ENCODE data around the gene ATAD5. TPM values are rescaled to one million over a fixed set of nuclear protein-coding genes. Genes with fewer than 3 reads are reported as not detected.
A peak's percentile ranks its signal among the peaks of the same experiment; 100 is the strongest.
"Not testable (repeated sequence)": the region's sequence is repeated elsewhere in the genome, so short reads cannot be mapped to it uniquely, and the experiment has no call there.

ATAD5 gene
- total RNA-seq, 1 experiment from 2014 or later = 14.1 TPM

DNA sequence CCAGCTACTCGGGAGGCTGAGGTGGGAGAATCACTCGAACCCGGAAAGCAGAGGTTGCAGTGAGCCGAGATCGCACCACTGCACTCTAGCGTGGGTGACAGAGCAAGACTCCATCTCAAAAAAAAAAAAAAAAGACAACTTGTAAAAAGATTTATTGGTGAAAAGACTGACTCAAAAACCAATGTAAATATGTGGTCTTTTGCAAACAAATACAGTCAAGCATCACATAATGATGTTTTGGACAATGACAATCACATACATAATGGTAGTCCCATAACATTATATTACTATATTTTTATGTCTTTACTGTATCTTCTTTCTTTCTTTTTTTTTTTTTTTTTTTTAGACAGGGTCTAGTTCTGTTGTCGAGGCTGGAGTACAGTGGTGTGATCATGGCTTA, 15.6 kb upstream of the ATAD5 start:
- H3K4me2 ChIP-seq = no peak overlapping the region
- H3F3A ChIP-seq (ENCODE audit: insufficient read depth, low read depth) = 0 out of 2 replicates have a peak, but pooled peaks cover 8% of the 10 kb centered on the region
- ChIA-PET POLR2A (ENCODE audit: unreplicated experiment) (no interaction called here), CTCF (no interaction called here)
- H3K4me3 ChIP-seq = no peak overlapping the region
- H3K27me3 ChIP-seq (ENCODE audit: insufficient read depth, low read depth) = no peaks in the 10 kb centered on the region
- peaks cover 51% of the 10 kb centered on the region for H3K79me2 ChIP-seq (ENCODE audit: low read depth)
- DNase-seq = no peak
- intact Hi-C loops (cut with micrococcal nuclease; ENCODE audit: unreplicated experiment) = no loop called here
- peaks cover 5% of the 10 kb centered on the region; the same call in 1 of the 2 replicates for H4K20me1 ChIP-seq (ENCODE audit: insufficient read depth)
- no peaks in the 10 kb centered on the region for H3K36me3 ChIP-seq (ENCODE audit: low read depth)
- no peak overlapping the region for H3K27ac ChIP-seq
- no peaks in the 10 kb centered on the region for H3K9me2 ChIP-seq (ENCODE audit: insufficient read depth)
- TF ChIP-seq, protein P1, sequence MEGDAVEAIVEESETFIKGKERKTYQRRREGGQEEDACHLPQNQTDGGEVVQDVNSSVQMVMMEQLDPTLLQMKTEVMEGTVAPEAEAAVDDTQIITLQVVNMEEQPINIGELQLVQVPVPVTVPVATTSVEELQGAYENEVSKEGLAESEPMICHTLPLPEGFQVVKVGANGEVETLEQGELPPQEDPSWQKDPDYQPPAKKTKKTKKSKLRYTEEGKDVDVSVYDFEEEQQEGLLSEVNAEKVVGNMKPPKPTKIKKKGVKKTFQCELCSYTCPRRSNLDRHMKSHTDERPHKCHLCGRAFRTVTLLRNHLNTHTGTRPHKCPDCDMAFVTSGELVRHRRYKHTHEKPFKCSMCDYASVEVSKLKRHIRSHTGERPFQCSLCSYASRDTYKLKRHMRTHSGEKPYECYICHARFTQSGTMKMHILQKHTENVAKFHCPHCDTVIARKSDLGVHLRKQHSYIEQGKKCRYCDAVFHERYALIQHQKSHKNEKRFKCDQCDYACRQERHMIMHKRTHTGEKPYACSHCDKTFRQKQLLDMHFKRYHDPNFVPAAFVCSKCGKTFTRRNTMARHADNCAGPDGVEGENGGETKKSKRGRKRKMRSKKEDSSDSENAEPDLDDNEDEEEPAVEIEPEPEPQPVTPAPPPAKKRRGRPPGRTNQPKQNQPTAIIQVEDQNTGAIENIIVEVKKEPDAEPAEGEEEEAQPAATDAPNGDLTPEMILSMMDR (conservative IDR thresholded peaks at IDR 0.05) = no peak
- no peak for TF ChIP-seq EZH2 (IDR thresholded peaks at IDR 0.05; ENCODE audit: low read depth)
- no peak overlapping the region for H2AFZ ChIP-seq
- no peaks in the 10 kb centered on the region for H3K9me3 ChIP-seq (ENCODE audit: insufficient read depth, low read depth)
- no TSS peak for BruUV-seq (replicated peaks)
- no peaks in the 10 kb centered on the region; the same call in 1 of the 2 replicates for H3K4me1 ChIP-seq (replicated peaks; ENCODE audit: insufficient read depth)

DNA sequence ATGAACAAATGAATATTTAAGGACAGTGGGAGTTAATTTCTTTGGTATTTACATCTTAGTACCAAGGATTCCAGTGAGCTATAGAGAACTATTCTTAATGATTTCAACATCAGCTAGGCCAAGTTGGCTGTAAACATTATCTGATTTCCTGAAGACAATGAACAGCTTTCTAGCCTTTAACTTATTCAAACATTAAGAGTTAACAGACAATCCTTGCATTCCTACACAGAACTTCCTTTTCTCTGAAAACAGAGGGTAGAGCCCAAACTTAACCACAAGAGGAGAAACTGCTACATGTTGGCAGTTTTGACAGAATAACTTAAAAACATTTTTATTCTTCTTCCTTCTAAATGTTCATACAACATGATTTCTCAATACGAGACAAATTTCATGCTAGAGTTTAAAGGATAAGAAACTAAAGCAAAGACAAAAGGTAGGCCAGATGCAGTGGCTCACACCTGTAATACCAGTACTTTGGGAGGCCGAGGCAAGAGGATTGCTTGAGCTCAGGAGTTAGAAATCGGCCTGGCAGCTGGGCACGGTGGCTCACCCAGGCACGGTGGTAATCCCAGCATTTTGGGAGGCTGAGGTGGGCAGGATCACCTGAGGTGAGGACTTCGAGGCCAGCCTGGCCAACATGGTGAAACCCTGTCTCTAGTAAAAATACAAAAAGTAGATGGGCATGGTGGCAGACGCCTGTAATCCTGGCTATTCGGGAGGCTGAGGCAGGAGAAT, 11.6 kb upstream of the ATAD5 start:
- ChIA-PET CTCF (no interaction called here), POLR2A (ENCODE audit: unreplicated experiment) (interaction anchor here (0.7 kb wide), 1 partner anchor 15 kb away, joined by 4 read pairs; no protein-coding TSS in a partner anchor)
- H2AFZ ChIP-seq = no peak overlapping the region
- peaks cover 16% of the 10 kb centered on the region; the same call in 1 of the 2 replicates for H3K4me1 ChIP-seq (replicated peaks; ENCODE audit: insufficient read depth)
- TF ChIP-seq EZH2 (IDR thresholded peaks at IDR 0.05; ENCODE audit: low read depth) = no peak
- TF ChIP-seq, protein P1 (conservative IDR thresholded peaks at IDR 0.05) = no peak
- no peak for DNase-seq
- intact Hi-C loops (cut with micrococcal nuclease; ENCODE audit: unreplicated experiment) = no loop called here
- H3K36me3 ChIP-seq (ENCODE audit: low read depth) = no peaks in the 10 kb centered on the region
- H3K79me2 ChIP-seq (ENCODE audit: low read depth) = peaks cover 65% of the 10 kb centered on the region
- no TSS peak for BruUV-seq (replicated peaks)
- no peak overlapping the region for H3K4me2 ChIP-seq
- no peak overlapping the region for H3K27ac ChIP-seq
- no peaks in the 10 kb centered on the region for H3K9me3 ChIP-seq (ENCODE audit: insufficient read depth, low read depth)
- H4K20me1 ChIP-seq (ENCODE audit: insufficient read depth) = peaks cover 10% of the 10 kb centered on the region; the same call in 1 of the 2 replicates
- H3K27me3 ChIP-seq (ENCODE audit: insufficient read depth, low read depth) = no peaks in the 10 kb centered on the region
- no peak overlapping the region for H3K4me3 ChIP-seq
- peaks cover 6% of the 10 kb centered on the region; the same call in 1 of the 2 replicates for H3F3A ChIP-seq (ENCODE audit: insufficient read depth, low read depth)
- no peaks in the 10 kb centered on the region for H3K9me2 ChIP-seq (ENCODE audit: insufficient read depth)

DNA sequence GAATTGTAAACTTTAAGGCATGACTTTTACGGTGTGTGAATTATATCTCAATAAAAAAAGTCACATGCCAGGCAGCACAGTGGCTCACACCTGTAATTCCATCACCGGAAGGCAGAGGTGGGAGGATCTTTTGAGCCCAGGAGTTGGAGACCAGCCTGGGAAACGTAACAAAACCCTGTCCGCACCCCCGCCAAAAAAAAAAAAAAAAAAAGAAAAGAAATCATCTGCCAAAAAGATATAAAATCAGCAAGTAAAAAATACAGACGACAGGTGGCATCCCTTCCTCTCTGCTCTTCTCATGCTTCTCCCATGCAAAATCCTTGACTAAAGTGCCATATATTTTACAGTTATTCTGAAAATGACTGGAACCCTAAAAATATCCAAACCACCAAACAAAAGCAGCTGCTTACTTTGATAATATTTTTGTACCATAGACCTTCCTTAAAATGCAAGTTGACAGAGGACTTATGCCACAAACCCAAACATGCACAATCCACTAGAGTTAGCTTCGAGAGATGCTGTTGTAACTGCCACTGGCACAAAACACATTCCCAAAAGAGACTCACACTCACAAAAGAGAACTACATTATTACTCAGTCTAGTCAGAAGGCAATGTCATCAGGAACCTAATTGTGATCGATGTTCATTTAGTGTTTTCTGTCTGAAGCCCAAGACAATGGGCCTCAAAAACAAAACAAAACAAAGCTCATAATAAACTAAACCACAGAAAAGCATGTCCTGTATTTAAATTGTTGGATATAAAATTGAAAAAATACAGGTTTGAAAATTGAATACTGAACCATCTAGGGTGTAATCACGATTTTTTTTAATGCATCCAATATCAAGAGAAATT, 9.7 kb upstream of the ATAD5 start:
- no peak for TF ChIP-seq EZH2 (IDR thresholded peaks at IDR 0.05; ENCODE audit: low read depth)
- TF ChIP-seq, protein P1 (conservative IDR thresholded peaks at IDR 0.05) = no peak
- Histone ChIP-seq H3K4me2 (peak overlapping the region; percentile 99; the same call in 1 of the 2 replicates), H3K9me3 (ENCODE audit: insufficient read depth, low read depth) (no peaks in the 10 kb centered on the region), H3K4me1 (replicated peaks; ENCODE audit: insufficient read depth) (peaks cover 33% of the 10 kb centered on the region), H4K20me1 (ENCODE audit: insufficient read depth) (peaks cover 10% of the 10 kb centered on the region; the same call in 1 of the 2 replicates), H3K9me2 (ENCODE audit: insufficient read depth) (no peaks in the 10 kb centered on the region), H3K36me3 (ENCODE audit: low read depth) (no peaks in the 10 kb centered on the region), H3K79me2 (ENCODE audit: low read depth) (peaks cover 58% of the 10 kb centered on the region), H3F3A (ENCODE audit: insufficient read depth, low read depth) (peaks cover 19% of the 10 kb centered on the region; the same call in 1 of the 2 replicates), H2AFZ (no peak overlapping the region), H3K27ac (no peak overlapping the region), H3K27me3 (ENCODE audit: insufficient read depth, low read depth) (no peaks in the 10 kb centered on the region), H3K4me3 (no peak overlapping the region)
- DNase-seq = no peak
- POLR2A ChIA-PET (ENCODE audit: unreplicated experiment) = no interaction called here
- intact Hi-C loops (cut with micrococcal nuclease; ENCODE audit: unreplicated experiment) = no loop called here
- CTCF ChIA-PET = interaction anchor here (0.6 kb wide), 1 partner anchor 64 kb away, joined by 3 read pairs; no protein-coding TSS in a partner anchor
- no TSS peak for BruUV-seq (replicated peaks)

DNA sequence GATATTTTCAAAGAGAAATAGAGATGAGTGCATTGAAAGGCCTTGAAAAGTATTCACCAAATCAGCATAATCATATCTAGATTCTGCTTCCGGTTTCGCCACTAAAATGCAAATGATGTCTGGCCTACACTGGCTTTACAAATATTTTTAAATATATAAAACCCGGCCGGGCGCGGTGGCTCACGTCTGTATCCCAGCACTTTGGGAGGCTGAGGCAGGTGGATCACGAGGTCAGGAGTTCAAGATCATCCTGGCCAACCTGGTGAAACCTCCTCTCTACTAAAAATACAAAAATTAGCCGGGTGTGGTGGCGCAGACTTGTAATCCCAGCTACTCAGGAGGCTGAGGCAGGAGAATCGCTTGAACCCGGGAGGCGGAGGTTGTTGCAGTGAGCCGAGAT, 8.8 kb upstream of the ATAD5 start:
- H3K9me2 ChIP-seq (ENCODE audit: insufficient read depth); H3K27me3 ChIP-seq (ENCODE audit: insufficient read depth, low read depth); CTCF ChIA-PET; H3K27ac ChIP-seq; H3K36me3 ChIP-seq (ENCODE audit: low read depth); DNase-seq; BruUV-seq (replicated peaks); H4K20me1 ChIP-seq (ENCODE audit: insufficient read depth); intact Hi-C loops (cut with micrococcal nuclease; ENCODE audit: unreplicated experiment); H3K9me3 ChIP-seq (ENCODE audit: insufficient read depth, low read depth); H2AFZ ChIP-seq; H3K4me3 ChIP-seq; POLR2A ChIA-PET (ENCODE audit: unreplicated experiment): not testable (repeated sequence)
- Histone ChIP-seq H3F3A (ENCODE audit: insufficient read depth, low read depth) (peaks cover 19% of the 10 kb centered on the region; the same call in 1 of the 2 replicates), H3K4me2 (peak overlapping the region; percentile 99; the same call in 1 of the 2 replicates), H3K4me1 (replicated peaks; ENCODE audit: insufficient read depth) (peaks cover 33% of the 10 kb centered on the region), H3K79me2 (ENCODE audit: low read depth) (peaks cover 58% of the 10 kb centered on the region)

Measured in PC-9 (cell line).